SKM-1 (cell line): ENCODE data around the gene NASP.

ENCODE experiments used
- DNase-seq: peaks from one replicate; lab custom pipeline; 2025; ENCODE audit not compliant: unreplicated experiment; lab: John Stamatoyannopoulos, UW

Gene NASP

GRCh38 chr1:45583666-45584350, at the start of gene NASP:
Gene NASP (plus strand): TSS chr1:45584041. CDS start chr1:45584147, 106 bp downstream.
- DNase-seq = peak; percentile 84

DNA sequence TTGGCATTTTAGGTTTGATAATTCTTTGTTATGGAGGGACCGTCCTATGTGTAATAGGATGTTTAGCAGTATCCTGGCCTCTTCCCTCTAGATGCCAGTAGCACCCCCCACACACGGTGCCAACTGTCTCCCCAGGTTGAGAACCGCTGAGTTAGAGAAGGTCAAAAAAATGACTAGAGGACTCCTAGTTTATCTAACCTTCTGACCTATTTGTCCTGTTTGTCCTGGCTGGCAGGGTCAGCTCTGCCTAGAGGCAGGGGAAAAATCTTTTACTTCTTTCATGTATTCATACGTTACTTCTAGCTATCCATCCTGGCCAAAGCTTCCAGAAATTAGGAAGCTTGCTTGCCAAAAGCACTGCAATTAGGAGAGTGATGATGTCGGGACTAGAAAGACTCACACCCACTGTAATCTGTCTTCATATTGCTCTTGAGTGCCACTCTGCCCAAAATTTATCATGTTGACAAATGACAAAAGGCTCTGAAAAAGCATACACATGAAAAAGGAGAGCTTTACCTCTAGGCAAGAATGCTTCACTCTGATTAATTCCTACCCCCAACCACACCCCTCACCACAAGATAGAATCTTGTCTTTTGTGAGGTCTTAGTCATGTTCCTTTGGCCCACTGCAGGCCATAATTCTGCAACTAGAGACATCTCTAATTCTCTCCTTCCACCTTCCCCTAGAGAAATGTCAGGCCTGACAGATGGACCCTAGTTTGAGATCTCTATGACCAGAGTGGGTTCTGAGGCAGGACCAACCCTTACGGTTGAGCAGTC, 47.7 kb upstream of the NASP start:
- DNase-seq = no peak

DNA sequence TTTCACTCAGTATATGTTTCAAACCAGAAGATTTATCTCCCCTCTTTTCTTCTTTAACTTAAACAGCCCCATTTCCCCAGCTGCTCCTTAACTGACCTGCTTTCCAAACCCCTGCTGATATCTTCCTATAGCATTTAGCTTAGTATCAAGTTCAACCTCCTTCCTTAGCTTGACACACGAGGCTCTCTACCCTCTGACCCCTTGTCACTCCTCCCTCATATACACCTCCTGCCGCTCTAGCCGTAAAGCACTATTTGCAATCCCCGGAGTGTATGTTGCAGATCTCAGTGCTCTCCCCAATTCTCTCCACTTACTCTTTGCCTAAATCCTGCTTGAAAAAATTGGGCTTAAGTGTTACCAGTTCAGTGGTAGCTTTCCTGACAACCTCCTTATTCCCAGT, 47.0 kb upstream of the NASP start:
- no peak for DNase-seq

DNA sequence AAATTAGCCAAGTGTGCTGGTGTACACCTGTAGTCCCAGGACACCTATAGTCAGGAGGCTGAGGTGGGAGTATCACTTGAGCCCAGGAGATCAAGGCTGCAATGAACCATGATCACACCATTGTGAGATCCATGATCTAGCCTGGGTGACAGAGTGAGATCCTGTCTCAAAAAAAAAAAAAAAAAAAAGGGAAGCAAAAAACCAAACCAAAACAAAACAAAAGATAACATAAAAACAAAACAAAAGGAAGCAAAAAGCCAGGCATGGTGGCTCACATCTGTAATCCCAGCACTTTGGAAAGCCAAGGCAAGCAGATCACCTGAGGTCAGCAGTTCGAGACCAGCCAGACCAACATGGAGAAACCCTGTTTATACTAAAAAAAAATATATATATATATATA, 42.6 kb upstream of the NASP start:
- DNase-seq = no peak

DNA sequence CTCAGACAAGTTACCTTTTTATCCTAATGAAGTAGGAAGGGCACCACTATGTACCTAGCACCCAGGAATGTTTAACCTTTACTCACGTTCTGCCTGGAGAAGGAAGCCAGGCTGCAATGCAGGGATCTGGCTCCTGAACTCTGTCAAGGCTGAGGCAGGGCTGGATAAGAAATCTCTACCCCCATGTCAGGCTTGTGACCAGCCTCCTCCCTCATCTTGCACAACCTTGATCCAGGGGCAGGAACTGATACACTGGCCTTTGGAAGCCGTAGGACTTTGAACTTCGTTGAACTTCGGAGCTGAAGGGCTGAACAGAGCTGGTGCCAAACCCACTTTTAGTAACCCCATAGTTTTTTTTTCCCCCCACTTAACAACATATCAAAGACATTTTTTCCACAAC, 41.2 kb upstream of the NASP start:
- no peak for DNase-seq

GRCh38 chr1:45543581-45544417, 40.0 kb upstream of the NASP start:
- DNase-seq = peak; percentile 90

GRCh38 chr1:45544530-45544929, 39.3 kb upstream of the NASP start:
- DNase-seq = no peak

- DNase-seq = no peak
Measured at GRCh38 chr1:45545019-45545493, 38.8 kb upstream of the NASP start.

DNA sequence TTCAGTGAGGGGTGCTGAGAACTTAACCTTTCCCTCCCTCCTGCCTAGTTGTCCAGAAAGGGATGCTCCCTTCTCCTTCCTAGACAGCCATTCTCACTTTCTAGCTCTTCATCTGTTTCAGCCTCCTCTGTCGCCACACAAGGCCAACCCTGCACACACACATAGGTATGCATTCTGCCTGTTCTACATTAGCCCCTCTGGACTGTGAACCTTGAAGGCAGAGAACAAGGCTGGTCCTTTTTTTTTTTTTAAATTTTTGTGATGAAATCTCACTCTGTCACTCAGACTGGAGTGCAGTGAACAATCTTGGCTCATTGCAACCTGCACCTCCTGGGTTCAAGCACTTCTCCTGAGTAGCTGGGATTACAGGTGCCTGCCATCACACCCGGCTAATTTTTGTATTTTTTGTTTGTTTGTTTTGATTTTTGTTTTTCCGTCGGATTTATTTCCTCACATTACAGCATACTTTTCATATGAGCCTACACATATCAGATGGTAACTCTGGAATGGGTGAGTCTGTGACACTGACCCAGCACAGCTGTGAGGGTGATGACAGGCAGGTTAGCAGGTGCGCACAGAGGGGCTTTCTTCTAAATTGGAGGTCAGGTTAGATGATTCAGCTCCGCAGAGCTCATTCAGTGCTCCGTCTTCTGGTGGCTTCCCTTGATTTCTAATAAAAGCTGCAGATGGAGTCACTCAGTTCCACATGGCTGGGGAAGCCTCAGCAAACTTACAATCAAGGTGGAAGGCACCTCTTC, 38.1 kb upstream of the NASP start:
- no peak for DNase-seq

DNA sequence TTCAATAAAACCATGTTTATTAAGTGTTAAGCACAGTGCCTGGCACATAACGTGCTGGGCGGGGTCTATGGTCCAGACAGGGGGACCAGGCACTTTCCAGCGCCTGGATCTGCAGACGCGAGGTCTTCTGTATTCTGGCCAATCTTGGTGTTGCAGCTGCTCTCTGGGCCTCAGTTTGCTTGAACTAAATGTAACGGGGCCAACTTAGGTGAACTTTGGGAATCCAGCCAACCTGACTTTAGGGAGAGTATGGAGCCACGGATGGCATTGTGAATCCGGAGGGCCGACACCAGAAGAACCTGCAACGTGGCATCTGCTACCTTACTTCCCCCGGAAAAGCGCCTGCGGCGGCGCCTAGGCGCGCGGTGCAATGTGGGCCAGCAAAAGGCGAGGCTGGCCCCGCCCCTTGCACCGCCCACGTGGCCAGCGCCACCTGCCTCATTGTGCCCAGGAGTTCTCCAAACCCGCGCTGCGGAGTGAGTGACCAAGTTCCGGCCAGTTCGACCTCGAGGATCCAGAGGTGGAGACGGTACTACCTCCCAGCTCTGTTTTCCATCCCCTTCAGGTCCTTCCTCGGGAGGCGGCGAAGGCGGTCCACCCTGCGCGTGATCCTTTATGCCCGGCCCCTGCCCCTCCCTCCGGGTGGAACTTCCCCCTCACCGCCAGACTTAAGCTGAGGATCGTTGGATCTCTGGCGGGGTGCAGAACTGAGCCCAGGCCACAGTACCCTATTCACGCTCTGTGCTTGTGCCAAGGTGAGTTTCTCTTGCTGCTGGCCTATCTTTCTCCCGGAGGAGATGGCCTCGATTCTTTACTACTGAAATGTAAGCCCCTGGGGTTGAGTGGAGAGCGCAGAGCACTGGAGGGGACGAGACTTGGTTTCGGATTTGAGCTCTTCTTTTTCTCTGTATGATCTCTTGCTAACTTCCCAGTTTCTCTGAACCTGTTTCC, 33.2 kb upstream of the NASP start, which contains the start of gene AKR1A1:
Gene AKR1A1 (plus strand): TSS at position 426 of the 951 bp plus-strand sequence. CDS start 10,969 bp downstream, outside the sequence.
- peak; percentile 84 for DNase-seq

DNA sequence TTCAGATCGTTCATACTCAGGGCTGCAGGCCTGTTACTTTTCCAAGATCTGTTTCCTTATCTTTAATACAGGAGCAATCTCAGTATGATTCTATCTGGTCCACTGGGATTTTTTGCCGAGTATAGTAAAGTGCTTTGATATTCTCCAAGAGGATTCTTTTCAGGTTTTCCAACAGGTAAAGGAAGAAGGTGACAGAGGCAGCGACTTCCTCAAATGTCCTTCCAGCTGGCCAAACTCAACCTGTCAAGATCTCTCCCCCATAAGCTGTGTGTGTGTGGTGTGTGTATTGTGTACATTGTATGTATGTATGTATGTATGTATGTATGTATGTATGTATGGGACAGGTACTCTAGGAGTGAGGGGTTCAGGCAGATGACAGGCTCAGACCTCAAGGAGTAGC, 32.2 kb upstream of the NASP start:
- no peak for DNase-seq

DNA sequence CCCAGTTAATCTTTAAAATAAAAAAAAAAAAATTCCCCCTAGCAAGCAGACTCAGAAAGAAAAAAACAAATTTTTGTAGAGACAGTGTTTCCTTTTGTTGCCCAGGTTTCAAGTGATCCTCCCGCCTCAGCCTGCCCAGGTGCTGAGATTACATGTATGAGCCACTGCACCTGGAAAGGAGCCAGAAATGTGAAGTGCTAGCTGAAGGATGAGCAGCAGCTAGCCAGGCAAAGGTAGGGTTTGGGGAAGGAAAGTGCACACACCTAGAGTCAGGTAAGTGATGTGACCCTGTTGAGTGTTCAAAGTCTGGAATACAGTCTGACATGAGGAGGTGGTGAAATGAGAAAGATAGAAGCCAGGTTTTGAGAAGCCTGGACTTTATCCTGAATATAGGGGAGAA, 31.5 kb upstream of the NASP start:
- no peak for DNase-seq

DNA sequence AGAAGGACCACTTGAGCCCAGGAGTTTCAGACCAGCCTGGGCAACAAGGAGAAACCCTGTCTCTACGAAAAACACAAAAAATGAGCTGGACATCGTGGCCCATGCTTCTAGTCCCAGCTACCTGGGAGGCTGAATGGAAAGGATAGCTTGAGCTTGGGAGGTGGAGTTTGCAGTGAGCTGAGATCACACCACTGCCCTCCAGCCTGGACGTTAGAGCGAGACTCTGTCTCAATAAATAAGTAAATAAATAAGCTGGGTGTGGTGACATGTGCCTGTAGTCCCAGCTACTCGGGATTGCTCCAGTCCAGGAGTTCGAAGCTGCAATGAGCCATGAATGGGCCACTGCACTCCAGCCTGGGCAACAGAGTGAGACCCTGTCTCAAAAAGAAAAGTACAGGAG, 29.6 kb upstream of the NASP start:
- no peak for DNase-seq

- no peak for DNase-seq
Measured at GRCh38 chr1:45557422-45557944, 26.4 kb upstream of the NASP start.

DNA sequence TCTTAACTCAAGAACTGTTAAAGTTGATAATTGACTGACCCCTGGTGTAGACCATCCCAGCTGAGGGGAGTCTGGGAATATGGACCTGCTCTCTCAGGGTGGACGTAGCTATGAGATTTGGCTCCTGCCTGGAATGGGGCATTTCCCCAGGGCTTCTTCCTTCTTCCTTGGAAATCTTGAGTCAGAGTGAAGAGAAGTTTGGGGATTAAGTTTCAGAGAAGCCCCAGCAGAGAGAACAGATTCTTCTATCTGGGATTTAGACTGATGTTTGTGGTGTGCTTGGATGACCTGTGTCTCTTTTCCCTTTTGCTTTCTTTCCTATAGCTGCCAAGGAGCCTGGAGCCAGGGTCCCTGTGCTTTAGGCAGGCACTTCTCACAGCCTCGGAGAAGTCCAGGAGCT, 20.0 kb upstream of the NASP start:
- no peak for DNase-seq

GRCh38 chr1:45566722-45567121, 17.1 kb upstream of the NASP start:
- no peak for DNase-seq

- no peak for DNase-seq
Measured at GRCh38 chr1:45567911-45568310, 15.9 kb upstream of the NASP start.

DNA sequence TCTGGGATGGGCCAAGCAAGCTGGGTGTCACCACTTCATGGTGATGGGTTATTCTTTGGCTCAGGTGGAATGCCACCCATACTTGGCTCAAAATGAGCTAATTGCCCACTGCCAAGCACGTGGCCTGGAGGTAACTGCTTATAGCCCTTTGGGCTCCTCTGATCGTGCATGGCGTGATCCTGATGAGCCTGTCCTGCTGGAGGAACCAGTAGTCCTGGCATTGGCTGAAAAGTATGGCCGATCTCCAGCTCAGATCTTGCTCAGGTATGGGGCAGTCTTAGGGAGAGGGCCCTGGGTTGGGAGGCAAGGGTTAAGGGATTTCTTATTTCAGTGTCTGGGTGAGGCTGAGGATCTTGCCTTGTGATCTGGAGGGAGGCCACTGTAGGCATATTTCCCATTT, 15.4 kb upstream of the NASP start:
- no peak for DNase-seq

DNA sequence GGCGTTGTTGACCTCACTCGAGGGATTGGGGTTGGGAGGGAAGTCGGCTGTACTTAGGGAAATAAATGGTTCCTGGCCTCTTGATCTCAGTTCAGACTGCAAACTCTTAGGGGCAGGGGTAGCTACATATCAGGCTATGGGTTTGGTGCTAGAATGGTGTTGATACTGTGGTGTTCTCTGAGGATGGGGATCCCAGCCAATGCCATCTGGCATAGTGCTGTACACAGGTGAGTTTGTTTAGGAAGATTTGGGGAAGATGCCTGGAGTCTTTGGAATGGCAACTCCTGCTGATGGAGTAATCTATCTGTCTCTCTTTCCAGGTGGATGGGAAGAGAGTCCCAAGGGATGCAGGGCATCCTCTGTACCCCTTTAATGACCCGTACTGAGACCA, 14.3 kb upstream of the NASP start:
- no peak for DNase-seq
